Measurements from ENCODE around the gene UGT1A7.
"Not testable (repeated sequence)": the region's sequence is repeated elsewhere in the genome, so short reads cannot be mapped to it uniquely, and the experiment has no call there.

UGT1A7 gene

GRCh38 chr2:233681521-233682099 lies at the start of gene UGT1A7:
UGT1A7 (plus strand) TSS chr2:233681901; CDS start chr2:233681938, 37 bp downstream.
- no peak for DNase-seq (ENCODE audit: low spot score)

GRCh38 chr2:233636306-233636705 lies 45.4 kb upstream of the UGT1A7 start, which contains the start of gene UGT1A10:
UGT1A10 (plus strand) TSS chr2:233636448; CDS start chr2:233636523, 75 bp downstream.
- not testable (repeated sequence) for DNase-seq (ENCODE audit: low spot score)

- no peak for DNase-seq (ENCODE audit: low spot score)
Observed at GRCh38 chr2:233638836-233639235, 42.9 kb upstream of the UGT1A7 start.

- no peak for DNase-seq (ENCODE audit: low spot score)
Observed at GRCh38 chr2:233639860-233640259, 41.8 kb upstream of the UGT1A7 start.

- no peak for DNase-seq (ENCODE audit: low spot score)
Observed at GRCh38 chr2:233643128-233643527, 38.6 kb upstream of the UGT1A7 start.

- not testable (repeated sequence) for DNase-seq (ENCODE audit: low spot score)
Observed at GRCh38 chr2:233646033-233646432, 35.7 kb upstream of the UGT1A7 start.

GRCh38 chr2:233650981-233651380 lies 30.7 kb upstream of the UGT1A7 start:
- DNase-seq (ENCODE audit: low spot score): no peak

GRCh38 chr2:233651430-233651829 lies 30.3 kb upstream of the UGT1A7 start:
- DNase-seq (ENCODE audit: low spot score): no peak

GRCh38 chr2:233654501-233654900 lies 27.2 kb upstream of the UGT1A7 start:
- no peak for DNase-seq (ENCODE audit: low spot score)

- DNase-seq (ENCODE audit: low spot score): no peak
Observed at GRCh38 chr2:233655043-233655442, 26.7 kb upstream of the UGT1A7 start.

- DNase-seq (ENCODE audit: low spot score): not testable (repeated sequence)
Observed at GRCh38 chr2:233655943-233656342, 25.8 kb upstream of the UGT1A7 start.

- no peak for DNase-seq (ENCODE audit: low spot score)
Observed at GRCh38 chr2:233656443-233656842, 25.3 kb upstream of the UGT1A7 start.

- no peak for DNase-seq (ENCODE audit: low spot score)
Observed at GRCh38 chr2:233658610-233659009, 23.1 kb upstream of the UGT1A7 start.

GRCh38 chr2:233663911-233664310 lies 17.8 kb upstream of the UGT1A7 start:
- no peak for DNase-seq (ENCODE audit: low spot score)

- no peak for DNase-seq (ENCODE audit: low spot score)
Observed at GRCh38 chr2:233668605-233669260, 13.0 kb upstream of the UGT1A7 start.

- no peak for DNase-seq (ENCODE audit: low spot score)
Observed at GRCh38 chr2:233671290-233672161, 10.2 kb upstream of the UGT1A7 start, which contains the start of gene UGT1A9. UGT1A9 (plus strand) TSS chr2:233671898; CDS start chr2:233671935, 37 bp downstream.

- no peak for DNase-seq (ENCODE audit: low spot score)
Observed at GRCh38 chr2:233672886-233673285, 8.8 kb upstream of the UGT1A7 start.

- DNase-seq (ENCODE audit: low spot score): no peak
Observed at GRCh38 chr2:233673896-233674295, 7.8 kb upstream of the UGT1A7 start.

- no peak for DNase-seq (ENCODE audit: low spot score)
Observed at GRCh38 chr2:233674314-233674713, 7.4 kb upstream of the UGT1A7 start.

- no peak for DNase-seq (ENCODE audit: low spot score)
Observed at GRCh38 chr2:233674995-233675394, 6.7 kb upstream of the UGT1A7 start.

- no peak for DNase-seq (ENCODE audit: low spot score)
Observed at GRCh38 chr2:233676046-233676445, 5.7 kb upstream of the UGT1A7 start.

GRCh38 chr2:233679196-233679595 lies 2.5 kb upstream of the UGT1A7 start:
- DNase-seq (ENCODE audit: low spot score): no peak
